Body of pancreas (tissue), 4 donors: ENCODE results near the gene HECA. TPM values are rescaled to one million over a fixed set of nuclear protein-coding genes. Genes with fewer than 3 reads are reported as not detected.
A peak's percentile ranks its signal among the peaks of the same experiment; 100 is the strongest.
"Not testable (repeated sequence)": the region's sequence is repeated elsewhere in the genome, so short reads cannot be mapped to it uniquely, and the experiment has no call there.

Source experiments
- ATAC-seq: fragments of 150-250 bp; one replicate; pipeline ENCODE4 v1.9.1; 2016
- DNase-seq, 4 donors: peaks; one replicate each; pipeline ENCODE4 v3.0.0-alpha.2; 2019
- H3K27ac ChIP-seq, 4 donors: fragments of 200-600 bp; sonication (generic); 1 replicate in 3 of 4; 2 replicates in 1 of 4; pipeline versions ENCODE4 v1.5.1 to v1.6.1; 2016 to 2019; ENCODE audit warnings: mild to moderate bottlenecking in 1 of 4, mixed read lengths in 1 of 4, moderate library complexity in 1 of 4
- H3K27me3 ChIP-seq, 2 donors: fragments of 200-600 bp; sonication (generic); one replicate each; pipeline ENCODE4 v1.6.0; 2016; ENCODE audit warnings: mild to moderate bottlenecking in 1 of 2
- H3K36me3 ChIP-seq, 2 donors: fragments of 200-600 bp; sonication (generic); replicated peaks in 1 of 2; 2 replicates each; pipeline ENCODE4 v1.5.1; 2016; ENCODE audit warnings: low read depth in 2 of 2; ENCODE audit not compliant: insufficient read depth in 1 of 2
- H3K4me1 ChIP-seq: fragments of 200-600 bp; sonication (generic); one replicate; pipeline ENCODE4 v1.6.0; 2016
- H3K4me3 ChIP-seq, 2 donors: fragments of 200-600 bp; sonication (generic); 1 replicate in 1 of 2; 2 replicates in 1 of 2; pipeline ENCODE4 v1.5.1; 2016 to 2019
- H3K9me3 ChIP-seq, 3 donors: fragments of 200-600 bp; sonication (generic); 1 replicate in 2 of 3; 2 replicates in 1 of 3; pipeline ENCODE4 v1.5.1; 2016
- POLR2A ChIP-seq, 3 donors: fragments of 450-650 bp; IDR thresholded peaks; one replicate each; pipeline ENCODE4 v1.6.1; 2016; ENCODE audit warnings: antibody characterized with exemption in 3 of 3, mild to moderate bottlenecking in 2 of 3
- WGBS, 2 donors: methylation state at CpG; one replicate each; pipeline ENCODE4 v1.1.5; 2017; 5-methylcytosine and 5-hydroxymethylcytosine counted together
- intact Hi-C: fragments of 100-400 bp; cut with DNase I; formaldehyde crosslinking; loops from one replicate; pipeline ENCODE4 v1.15.1; 2023
- total RNA-seq, 2 donors: library from RNA; depleted of rRNA; stranded (reverse); fragments of >200 nt; gene quantifications; one replicate each; pipeline ENCODE4 v1.1.0, GENCODE V29; 2016
- TF ChIP-seq, protein P1 (sequence below), 7 experiments: fragments of 450-650 bp in 4 of 7; fragments of 200-600 bp in 3 of 7; sonication (generic) in 3 of 7; IDR thresholded peaks; one replicate each; pipeline ENCODE4 v1.5.1; 2016 to 2019; ENCODE audit warnings: antibody characterized with exemption in 7 of 7

Gene HECA
- total RNA-seq, 2 donors from 2014 or later: 14.2 to 16.1 TPM

DNA sequence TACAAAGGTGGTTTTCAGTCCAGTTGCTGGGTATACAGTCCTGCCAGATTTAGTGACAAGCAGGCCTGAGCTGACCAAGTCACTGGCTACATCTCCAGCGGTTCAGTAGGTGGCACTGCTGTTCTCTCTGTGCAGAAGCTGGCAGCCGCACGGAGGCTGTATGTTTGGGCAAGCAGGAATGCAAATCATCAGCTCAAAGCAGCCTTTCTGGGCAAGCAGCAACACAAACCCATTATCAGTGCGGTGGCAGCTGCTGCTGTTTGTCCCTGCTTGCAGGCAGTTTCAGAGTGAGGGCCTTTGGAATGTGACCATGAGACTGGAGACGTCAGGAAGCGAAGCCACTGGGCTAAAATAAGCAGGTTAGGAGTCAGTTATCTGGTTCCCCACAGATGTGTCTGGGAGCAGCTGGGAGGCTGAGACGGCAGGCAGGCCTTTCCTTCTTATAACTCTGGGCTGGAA is 84.4 kb downstream of the HECA start:
- WGBS, 2 donors: 1 to 7% methylated on average over 7 of the region's 7 CpGs
- H3K9me3 ChIP-seq: no peaks in the 10 kb centered on the region
- TF ChIP-seq, protein P1, sequence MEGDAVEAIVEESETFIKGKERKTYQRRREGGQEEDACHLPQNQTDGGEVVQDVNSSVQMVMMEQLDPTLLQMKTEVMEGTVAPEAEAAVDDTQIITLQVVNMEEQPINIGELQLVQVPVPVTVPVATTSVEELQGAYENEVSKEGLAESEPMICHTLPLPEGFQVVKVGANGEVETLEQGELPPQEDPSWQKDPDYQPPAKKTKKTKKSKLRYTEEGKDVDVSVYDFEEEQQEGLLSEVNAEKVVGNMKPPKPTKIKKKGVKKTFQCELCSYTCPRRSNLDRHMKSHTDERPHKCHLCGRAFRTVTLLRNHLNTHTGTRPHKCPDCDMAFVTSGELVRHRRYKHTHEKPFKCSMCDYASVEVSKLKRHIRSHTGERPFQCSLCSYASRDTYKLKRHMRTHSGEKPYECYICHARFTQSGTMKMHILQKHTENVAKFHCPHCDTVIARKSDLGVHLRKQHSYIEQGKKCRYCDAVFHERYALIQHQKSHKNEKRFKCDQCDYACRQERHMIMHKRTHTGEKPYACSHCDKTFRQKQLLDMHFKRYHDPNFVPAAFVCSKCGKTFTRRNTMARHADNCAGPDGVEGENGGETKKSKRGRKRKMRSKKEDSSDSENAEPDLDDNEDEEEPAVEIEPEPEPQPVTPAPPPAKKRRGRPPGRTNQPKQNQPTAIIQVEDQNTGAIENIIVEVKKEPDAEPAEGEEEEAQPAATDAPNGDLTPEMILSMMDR (IDR thresholded peaks at IDR 0.05): peak; percentile 42 to 90 (median 83)
- TF ChIP-seq POLR2A (IDR thresholded peaks at IDR 0.05): no peak
- peaks cover 9% of the 10 kb centered on the region for H3K4me1 ChIP-seq
- H3K4me3 ChIP-seq: no peak overlapping the region
- peak; percentile 99 for ATAC-seq
- H3K27ac ChIP-seq: peak overlapping the region in 2 of 4 donors; percentile 3 to 27
- peak; percentile 79 to 92 (median 90) for DNase-seq
- intact Hi-C loops: no loop called here
- H3K36me3 ChIP-seq: no peaks in the 10 kb centered on the region
- no peaks in the 10 kb centered on the region for H3K27me3 ChIP-seq

DNA sequence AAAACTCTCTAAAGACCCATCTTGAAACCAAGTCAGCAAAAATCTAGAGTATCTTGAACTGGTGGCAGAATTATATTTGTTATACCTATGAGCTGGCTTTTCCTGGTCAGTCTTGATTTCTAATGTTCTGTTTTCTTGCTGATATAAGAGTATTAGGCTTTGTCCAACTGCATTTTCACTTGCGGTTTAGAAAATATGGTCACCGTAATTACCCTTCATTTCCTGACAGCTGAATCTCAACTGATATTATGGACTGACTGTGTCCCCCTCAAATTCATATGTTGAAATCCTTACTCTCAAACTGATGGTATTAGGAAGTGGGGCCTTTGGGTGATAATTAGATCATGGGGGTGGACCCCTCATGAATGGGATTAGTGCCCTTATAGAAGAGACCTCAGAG is 84.9 kb downstream of the HECA start:
- 83 to 95% methylated on average over 2 of the region's 2 CpGs for WGBS, 2 donors
- H3K9me3 ChIP-seq: no peaks in the 10 kb centered on the region
- TF ChIP-seq, protein P1 (IDR thresholded peaks at IDR 0.05): no peak
- no peak for DNase-seq
- H3K27me3 ChIP-seq: no peaks in the 10 kb centered on the region
- H3K4me1 ChIP-seq: peaks cover 9% of the 10 kb centered on the region
- intact Hi-C loops: no loop called here
- H3K36me3 ChIP-seq: no peaks in the 10 kb centered on the region
- H3K4me3 ChIP-seq: no peak overlapping the region
- peak overlapping the region in 1 of 4 donors; percentile 27 for H3K27ac ChIP-seq
- ATAC-seq: no peak

GRCh38 chr6:139228387-139228786 is 93.5 kb downstream of the HECA start:
- H3K27ac ChIP-seq, ATAC-seq, H3K27me3 ChIP-seq, H3K36me3 ChIP-seq, DNase-seq, H3K9me3 ChIP-seq, intact Hi-C loops, H3K4me3 ChIP-seq, H3K4me1 ChIP-seq: not testable (repeated sequence)
- WGBS, 2 donors: 95 to 96% methylated on average over 3 of the region's 3 CpGs

Other genes starting within 250 kb of the HECA start
- gene REPS1, start 146.8 kb upstream of the HECA start, total RNA-seq: 10 to 100 TPM; 19.5 to 29.0 TPM
- 10 to 100 TPM in 1 of 2 donors, 1 to 10 TPM in 1; 1.6 to 11.2 TPM for gene ABRACL, start 106.3 kb upstream of the HECA start, total RNA-seq
- gene TXLNB, start 156.9 kb downstream of the HECA start, total RNA-seq: not detected
- gene CITED2, start 239.6 kb downstream of the HECA start, total RNA-seq: 10 to 100 TPM; 64.1 to 82.1 TPM